GM19468 (cell line): ENCODE data around the gene ACACB.

ENCODE experiments used
- ATAC-seq: cut with Tn5 transposase; IDR thresholded peaks from one replicate; pipeline ENCODE4 v1.9.1; 2021; ENCODE audit warnings: mild to moderate bottlenecking, moderate library complexity, moderate number of reproducible peaks; ENCODE audit not compliant: unreplicated experiment; ENCODE audit errors: extremely low read depth

ACACB gene

DNA sequence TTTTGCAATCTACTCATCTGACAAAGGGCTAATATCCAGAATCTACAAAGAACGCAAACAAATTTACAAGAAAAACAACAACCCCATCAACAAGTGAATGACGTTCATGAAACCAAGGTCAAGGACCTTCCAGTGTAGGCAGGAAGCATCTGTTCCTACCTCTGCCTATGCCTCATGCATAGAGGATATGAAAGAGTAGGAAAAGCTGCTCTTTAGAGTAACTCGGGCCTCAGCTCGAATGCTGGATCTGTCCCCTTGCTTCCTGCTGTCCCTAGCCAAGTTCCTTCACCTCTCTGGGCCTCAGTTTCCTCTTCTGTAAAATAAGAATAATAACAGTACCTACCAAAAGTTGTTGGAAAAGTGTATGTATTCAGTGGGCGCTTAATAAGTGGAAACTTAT is 127.7 kb downstream of the ACACB start:
- no peak for ATAC-seq

DNA sequence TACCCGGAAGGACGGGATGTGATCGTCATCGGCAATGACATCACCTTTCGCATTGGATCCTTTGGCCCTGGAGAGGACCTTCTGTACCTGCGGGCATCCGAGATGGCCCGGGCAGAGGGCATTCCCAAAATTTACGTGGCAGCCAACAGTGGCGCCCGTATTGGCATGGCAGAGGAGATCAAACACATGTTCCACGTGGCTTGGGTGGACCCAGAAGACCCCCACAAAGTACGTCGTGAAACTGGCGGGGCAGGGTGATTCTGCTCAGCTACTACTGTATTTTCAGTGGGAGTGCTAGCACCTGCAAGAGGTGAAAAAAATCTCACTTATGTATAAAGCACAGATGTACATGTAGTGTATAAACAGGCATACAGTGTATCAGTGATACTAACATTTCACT is 129.8 kb downstream of the ACACB start:
- no peak for ATAC-seq

- ATAC-seq, result no peak
These were observed 131.7 kb downstream of the ACACB start for GRCh38 chr12:109247831-109248654.

DNA sequence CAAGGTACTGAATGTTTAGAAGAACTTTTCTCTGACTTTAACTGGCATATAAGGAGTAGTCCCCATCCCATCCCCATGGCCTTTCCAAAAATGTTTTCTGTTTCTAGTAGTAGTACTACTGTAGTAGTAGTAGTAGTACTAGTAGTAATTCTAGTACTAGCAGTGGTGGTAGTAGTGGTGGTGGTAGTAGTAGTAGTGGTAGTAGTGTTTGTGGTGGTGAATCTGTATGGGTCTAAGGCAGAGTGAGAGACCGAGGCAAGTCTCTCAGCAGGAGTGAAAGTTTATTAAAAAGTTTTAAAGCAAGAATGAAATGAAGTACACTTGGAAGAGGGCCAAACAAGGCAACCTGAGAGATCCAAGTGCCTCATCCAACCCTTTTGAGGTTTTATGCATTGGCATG is 134.1 kb downstream of the ACACB start:
- ATAC-seq, result no peak

DNA sequence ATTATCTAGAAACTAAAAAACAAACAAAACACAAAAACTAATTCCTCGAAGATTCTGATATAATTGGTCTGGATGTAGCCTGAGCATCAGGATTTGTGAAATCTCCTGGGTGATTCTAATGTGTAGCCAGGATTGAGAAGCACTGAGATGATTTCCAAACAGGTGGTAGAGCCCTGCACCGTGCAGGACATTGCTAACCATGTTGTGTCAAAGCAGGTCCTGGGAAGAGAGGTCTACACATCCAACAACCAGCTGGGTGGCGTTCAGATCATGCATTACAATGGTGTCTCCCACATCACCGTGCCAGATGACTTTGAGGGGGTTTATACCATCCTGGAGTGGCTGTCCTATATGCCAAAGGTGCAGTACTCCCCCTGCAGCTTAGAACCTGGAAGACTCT is 136.4 kb downstream of the ACACB start:
- no peak for ATAC-seq

DNA sequence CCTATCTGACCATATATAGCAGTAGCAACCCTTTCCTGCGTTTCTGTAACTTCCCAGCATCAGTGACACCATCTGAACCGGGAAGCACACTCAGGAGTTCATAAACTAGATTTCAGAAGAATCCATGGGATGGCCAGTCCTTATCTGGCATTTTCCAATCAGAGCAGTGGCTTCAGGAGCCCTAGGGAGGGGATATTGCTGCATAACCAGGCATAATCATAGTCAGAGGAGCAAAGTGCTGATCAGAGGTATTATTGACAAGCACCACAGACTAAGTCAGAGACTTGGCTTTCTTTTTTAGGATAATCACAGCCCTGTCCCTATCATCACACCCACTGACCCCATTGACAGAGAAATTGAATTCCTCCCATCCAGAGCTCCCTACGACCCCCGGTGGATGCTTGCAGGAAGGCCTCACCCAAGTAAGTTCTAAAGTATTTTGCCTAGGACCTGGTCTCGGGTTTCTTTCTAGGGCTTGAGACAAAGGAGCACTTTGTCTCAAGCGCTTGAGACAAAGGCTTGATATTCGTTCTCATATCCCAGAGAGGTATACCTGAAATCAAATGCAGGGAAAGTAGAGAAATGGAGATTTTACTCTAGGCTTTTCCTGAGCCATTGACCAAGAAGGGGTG is 137.6 kb downstream of the ACACB start:
- ATAC-seq, result no peak

DNA sequence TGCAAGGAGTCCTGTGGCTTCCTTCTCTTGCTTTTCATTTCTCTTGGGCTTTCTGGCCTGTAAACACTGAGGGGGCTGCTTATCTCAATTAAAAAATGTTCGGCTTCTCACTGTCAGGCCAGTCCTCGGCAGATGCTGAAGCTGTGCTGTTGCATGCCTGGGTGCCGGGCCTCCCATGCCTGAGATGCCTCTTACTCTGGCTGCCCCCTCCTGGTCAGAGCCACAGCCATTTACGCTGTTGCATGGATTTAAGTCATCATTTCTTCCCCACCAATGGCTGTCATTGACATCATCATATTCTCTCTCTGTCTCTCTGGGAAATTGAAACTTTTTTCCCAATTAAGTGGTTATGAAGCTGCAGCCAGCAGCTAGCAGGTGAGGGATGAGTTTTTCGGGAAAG is 139.0 kb downstream of the ACACB start:
- ATAC-seq, result no peak

DNA sequence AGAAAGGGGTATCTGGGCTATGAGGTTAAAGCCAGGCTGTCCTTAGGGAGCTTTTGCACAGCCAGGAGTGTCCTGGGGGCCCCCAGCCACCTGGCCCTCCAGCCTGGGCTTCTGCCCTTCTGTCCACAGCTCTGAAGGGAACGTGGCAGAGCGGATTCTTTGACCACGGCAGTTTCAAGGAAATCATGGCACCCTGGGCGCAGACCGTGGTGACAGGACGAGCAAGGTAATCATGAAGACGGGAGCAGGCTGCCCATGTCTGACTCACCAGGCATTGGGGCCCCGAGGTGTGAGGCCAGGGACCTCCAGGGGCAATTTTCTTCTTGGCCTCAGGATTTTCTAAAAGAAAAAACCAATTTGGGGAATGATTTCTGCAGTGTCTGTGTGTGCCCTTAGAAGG is 139.6 kb downstream of the ACACB start:
- no peak for ATAC-seq

GRCh38 chr12:109258201-109258600 is 141.8 kb downstream of the ACACB start:
- ATAC-seq, result no peak

- ATAC-seq, result no peak
These were observed 142.5 kb downstream of the ACACB start for GRCh38 chr12:109258607-109259544.

DNA sequence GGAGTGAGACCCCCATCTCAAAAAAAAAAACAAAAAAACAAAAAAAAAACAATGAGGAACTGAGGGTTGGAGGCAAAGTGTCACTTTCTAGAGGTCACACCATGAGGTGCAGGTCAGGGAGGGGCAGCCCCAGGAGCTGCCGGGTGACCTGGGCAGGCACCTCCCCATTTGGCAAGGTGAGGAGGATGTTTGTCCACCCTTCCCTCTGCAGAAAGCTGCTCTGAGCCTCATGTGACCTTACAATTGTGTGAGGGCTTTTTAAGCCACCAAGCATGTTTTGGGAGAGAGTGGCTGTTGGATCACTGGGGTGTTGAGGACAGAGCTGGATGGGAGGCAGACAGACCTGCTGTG is 143.1 kb downstream of the ACACB start:
- ATAC-seq, result no peak

- ATAC-seq, result no peak
These were observed 144.7 kb downstream of the ACACB start for GRCh38 chr12:109261087-109261486.

DNA sequence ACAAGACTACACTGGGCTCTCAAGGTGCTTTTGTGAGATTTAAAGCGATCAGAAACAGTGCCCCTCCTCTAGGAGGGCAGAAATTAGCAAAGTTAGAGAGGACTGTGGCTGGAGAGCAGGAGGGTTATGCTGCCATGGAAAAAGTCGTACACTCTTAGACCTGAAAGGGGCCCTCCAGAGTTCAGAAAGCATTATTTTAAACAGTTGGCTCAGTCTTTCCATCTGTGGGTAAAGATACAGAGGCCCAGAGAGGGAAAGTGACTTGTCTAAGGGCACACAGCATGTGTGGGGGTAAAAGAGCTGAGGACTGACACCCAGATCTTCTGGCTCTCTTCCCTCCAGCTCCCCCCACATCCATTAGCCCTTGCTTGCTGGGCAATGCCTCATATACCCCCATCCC is 145.6 kb downstream of the ACACB start:
- no peak for ATAC-seq

DNA sequence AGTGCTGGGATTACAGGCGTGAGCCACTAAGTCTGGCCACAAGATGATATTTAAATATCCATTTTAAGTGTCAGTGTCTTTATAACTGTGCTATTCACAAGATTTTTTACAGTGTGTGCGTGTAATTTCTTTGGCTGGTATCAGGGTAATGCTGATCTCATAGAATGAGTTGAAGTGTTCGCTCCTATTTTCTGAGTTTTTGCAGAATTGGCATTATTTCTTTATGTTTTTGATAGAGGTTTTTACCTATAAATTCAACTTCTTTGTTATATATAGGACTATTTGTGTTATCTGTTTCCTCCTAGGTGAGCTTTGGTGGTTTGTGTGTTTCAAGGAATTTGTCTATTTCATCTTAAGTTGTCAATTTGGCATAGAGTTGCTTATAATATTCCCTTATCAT is 147.1 kb downstream of the ACACB start:
- no peak for ATAC-seq

DNA sequence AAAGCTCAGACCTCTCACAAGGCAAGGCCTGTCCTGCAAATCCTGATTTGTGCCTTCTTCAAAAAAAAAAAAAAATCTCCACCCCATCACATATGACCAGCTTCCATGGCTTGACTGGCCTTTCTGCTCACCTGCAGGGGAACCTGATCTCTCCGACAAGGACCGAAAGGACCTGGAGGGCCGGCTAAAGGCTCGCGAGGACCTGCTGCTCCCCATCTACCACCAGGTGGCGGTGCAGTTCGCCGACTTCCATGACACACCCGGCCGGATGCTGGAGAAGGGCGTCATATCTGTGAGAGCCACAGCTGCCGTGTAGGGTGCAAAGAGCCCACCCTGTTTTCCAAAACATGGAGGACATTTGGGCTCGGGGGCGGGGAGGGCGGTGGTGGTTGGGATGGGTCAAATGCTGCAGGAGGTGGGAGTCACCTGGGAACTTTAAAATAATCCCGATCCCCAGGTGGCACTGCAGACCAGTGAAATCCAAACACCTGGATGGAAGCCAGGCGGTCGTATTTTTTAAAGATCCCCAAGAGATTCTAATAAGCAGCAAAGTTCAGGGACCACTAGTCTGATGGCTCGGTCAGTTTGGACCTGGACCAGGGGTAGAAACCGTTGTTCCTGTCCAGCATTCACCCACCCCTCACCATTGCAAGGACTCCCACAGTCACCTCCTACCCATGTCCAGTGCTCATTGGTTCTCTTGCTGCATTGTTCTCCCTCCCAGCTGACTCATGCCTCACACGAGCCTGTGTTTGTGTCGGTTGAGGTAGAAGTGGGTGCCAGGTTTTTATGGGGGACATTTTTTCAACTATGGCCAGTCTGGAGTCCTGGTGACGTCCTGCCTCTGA is 147.9 kb downstream of the ACACB start:
- no peak for ATAC-seq

GRCh38 chr12:109264943-109265650 is 148.7 kb downstream of the ACACB start:
- ATAC-seq, result no peak

- no peak for ATAC-seq
These were observed 149.9 kb downstream of the ACACB start for GRCh38 chr12:109266106-109266879.

- ATAC-seq, result no peak
These were observed 151.0 kb downstream of the ACACB start for GRCh38 chr12:109267361-109267760.

- ATAC-seq, result no peak
These were observed 152.5 kb downstream of the ACACB start for GRCh38 chr12:109268896-109269295.
